ENCODE results near the gene CNTD1. TPM values are rescaled to one million over a fixed set of nuclear protein-coding genes. Genes with fewer than 3 reads are reported as not detected.

The CNTD1 gene
- polyA plus RNA-seq, 2 of the 4 experiments (the other 2 are of a cell fraction): 0.06 to 0.10 TPM

Small RNA genes within 50 kb of the gene (small RNA-seq; reads per million reads assigned to genes)
- gene HMGN2P15 (0 reads per million in 6 experiments), gene MIR6781 (0 to 0.08 (median 0) reads per million in 6 experiments)

Other genes with a start within 250 kb of the CNTD1 start
- 0.40 and 0.49 TPM in 2 replicates for gene HSD17B1, start 245.9 kb upstream of the CNTD1 start, polyA plus RNA-seq (2011; rRNA removed)
- gene HSD17B1, start 245.9 kb upstream of the CNTD1 start, polyA plus RNA-seq (2017; fragmentation: RNase III; extraction: RNeasy Plus Mini Kit Qiagen cat#74134 plus additional on column Dnase treatment): 1.2 to 1.9 TPM (median 1.5 TPM) in 3 replicates
- gene COASY, start 236.7 kb upstream of the CNTD1 start, polyA plus RNA-seq (2011; rRNA removed): 65.4 and 77.5 TPM in 2 replicates
- 103 to 113 TPM (median 112 TPM) in 3 replicates for gene COASY, start 236.7 kb upstream of the CNTD1 start, polyA plus RNA-seq (2017; fragmentation: RNase III; extraction: RNeasy Plus Mini Kit Qiagen cat#74134 plus additional on column Dnase treatment)
- 48.0 and 48.6 TPM in 2 replicates for gene MLX, start 231.8 kb upstream of the CNTD1 start, polyA plus RNA-seq (2011; rRNA removed)
- gene MLX, start 231.8 kb upstream of the CNTD1 start, polyA plus RNA-seq (2017; fragmentation: RNase III; extraction: RNeasy Plus Mini Kit Qiagen cat#74134 plus additional on column Dnase treatment): 46.3 to 48.1 TPM (median 47.0 TPM) in 3 replicates
- 17.8 and 26.1 TPM in 2 replicates for gene PSMC3IP, start 221.1 kb upstream of the CNTD1 start, polyA plus RNA-seq (2011; rRNA removed)
- 37.3 to 40.7 TPM (median 37.9 TPM) in 3 replicates for gene PSMC3IP, start 221.1 kb upstream of the CNTD1 start, polyA plus RNA-seq (2017; fragmentation: RNase III; extraction: RNeasy Plus Mini Kit Qiagen cat#74134 plus additional on column Dnase treatment)
- gene RETREG3, start 189.5 kb upstream of the CNTD1 start, polyA plus RNA-seq (2011; rRNA removed): 28.3 and 45.9 TPM in 2 replicates
- gene RETREG3, start 189.5 kb upstream of the CNTD1 start, polyA plus RNA-seq (2017; fragmentation: RNase III; extraction: RNeasy Plus Mini Kit Qiagen cat#74134 plus additional on column Dnase treatment): 19.4 to 24.2 TPM (median 22.6 TPM) in 3 replicates
- 73.3 and 79.3 TPM in 2 replicates for gene TUBG1, start 189.2 kb upstream of the CNTD1 start, polyA plus RNA-seq (2011; rRNA removed)
- 151 to 161 TPM (median 156 TPM) in 3 replicates for gene TUBG1, start 189.2 kb upstream of the CNTD1 start, polyA plus RNA-seq (2017; fragmentation: RNase III; extraction: RNeasy Plus Mini Kit Qiagen cat#74134 plus additional on column Dnase treatment)
- 14.9 and 18.6 TPM in 2 replicates for gene TUBG2, start 139.6 kb upstream of the CNTD1 start, polyA plus RNA-seq (2011; rRNA removed)
- 27.1 to 36.1 TPM (median 30.6 TPM) in 3 replicates for gene TUBG2, start 139.6 kb upstream of the CNTD1 start, polyA plus RNA-seq (2017; fragmentation: RNase III; extraction: RNeasy Plus Mini Kit Qiagen cat#74134 plus additional on column Dnase treatment)
- 5.3 and 5.5 TPM in 2 replicates for gene PLEKHH3, start 121.9 kb upstream of the CNTD1 start, polyA plus RNA-seq (2011; rRNA removed)
- 12.3 to 15.5 TPM (median 14.0 TPM) in 3 replicates for gene PLEKHH3, start 121.9 kb upstream of the CNTD1 start, polyA plus RNA-seq (2017; fragmentation: RNase III; extraction: RNeasy Plus Mini Kit Qiagen cat#74134 plus additional on column Dnase treatment)
- gene CCR10, start 117.0 kb upstream of the CNTD1 start, polyA plus RNA-seq (2011; rRNA removed): 0.19 and 0.23 TPM in 2 replicates
- 0.59 to 0.73 TPM (median 0.66 TPM) in 3 replicates for gene CCR10, start 117.0 kb upstream of the CNTD1 start, polyA plus RNA-seq (2017; fragmentation: RNase III; extraction: RNeasy Plus Mini Kit Qiagen cat#74134 plus additional on column Dnase treatment)
- 8.2 and 8.8 TPM in 2 replicates for gene CNTNAP1, start 116.3 kb upstream of the CNTD1 start, polyA plus RNA-seq (2011; rRNA removed)
- gene CNTNAP1, start 116.3 kb upstream of the CNTD1 start, polyA plus RNA-seq (2017; fragmentation: RNase III; extraction: RNeasy Plus Mini Kit Qiagen cat#74134 plus additional on column Dnase treatment): 6.3 to 7.1 TPM (median 7.1 TPM) in 3 replicates
- 35.4 and 41.1 TPM in 2 replicates for gene EZH1, start 53.8 kb upstream of the CNTD1 start, polyA plus RNA-seq (2011; rRNA removed)
- 20.1 to 21.7 TPM (median 21.5 TPM) in 3 replicates for gene EZH1, start 53.8 kb upstream of the CNTD1 start, polyA plus RNA-seq (2017; fragmentation: RNase III; extraction: RNeasy Plus Mini Kit Qiagen cat#74134 plus additional on column Dnase treatment)
- 0.49 and 1.2 TPM in 2 replicates for gene RAMP2, start 37.6 kb upstream of the CNTD1 start, polyA plus RNA-seq (2011; rRNA removed)
- gene RAMP2, start 37.6 kb upstream of the CNTD1 start, polyA plus RNA-seq (2017; fragmentation: RNase III; extraction: RNeasy Plus Mini Kit Qiagen cat#74134 plus additional on column Dnase treatment): 0.30 to 1.0 TPM (median 0.87 TPM) in 3 replicates
- 143 and 173 TPM in 2 replicates for gene VPS25, start 25.4 kb upstream of the CNTD1 start, polyA plus RNA-seq (2011; rRNA removed)
- 118 to 132 TPM (median 119 TPM) in 3 replicates for gene VPS25, start 25.4 kb upstream of the CNTD1 start, polyA plus RNA-seq (2017; fragmentation: RNase III; extraction: RNeasy Plus Mini Kit Qiagen cat#74134 plus additional on column Dnase treatment)
- 1.1 and 1.6 TPM in 2 replicates for gene WNK4, start 18.3 kb upstream of the CNTD1 start, polyA plus RNA-seq (2011; rRNA removed)
- 1.3 to 1.5 TPM (median 1.5 TPM) in 3 replicates for gene WNK4, start 18.3 kb upstream of the CNTD1 start, polyA plus RNA-seq (2017; fragmentation: RNase III; extraction: RNeasy Plus Mini Kit Qiagen cat#74134 plus additional on column Dnase treatment)
- gene COA3, start 157 bp upstream of the CNTD1 start, polyA plus RNA-seq (2011; rRNA removed): 126 and 170 TPM in 2 replicates
- gene COA3, start 157 bp upstream of the CNTD1 start, polyA plus RNA-seq (2017; fragmentation: RNase III; extraction: RNeasy Plus Mini Kit Qiagen cat#74134 plus additional on column Dnase treatment): 127 to 131 TPM (median 130 TPM) in 3 replicates
- gene BECN1, start 25.4 kb downstream of the CNTD1 start, polyA plus RNA-seq (2011; rRNA removed): 125 and 138 TPM in 2 replicates
- 98.9 to 103 TPM (median 99.8 TPM) in 3 replicates for gene BECN1, start 25.4 kb downstream of the CNTD1 start, polyA plus RNA-seq (2017; fragmentation: RNase III; extraction: RNeasy Plus Mini Kit Qiagen cat#74134 plus additional on column Dnase treatment)
- gene PSME3, start 34.5 kb downstream of the CNTD1 start, polyA plus RNA-seq (2011; rRNA removed): 220 and 257 TPM in 2 replicates
- gene PSME3, start 34.5 kb downstream of the CNTD1 start, polyA plus RNA-seq (2017; fragmentation: RNase III; extraction: RNeasy Plus Mini Kit Qiagen cat#74134 plus additional on column Dnase treatment): 214 to 241 TPM (median 223 TPM) in 3 replicates
- gene AOC2, start 45.7 kb downstream of the CNTD1 start, polyA plus RNA-seq (2011; rRNA removed): 2.7 and 3.0 TPM in 2 replicates
- gene AOC2, start 45.7 kb downstream of the CNTD1 start, polyA plus RNA-seq (2017; fragmentation: RNase III; extraction: RNeasy Plus Mini Kit Qiagen cat#74134 plus additional on column Dnase treatment): 1.7 to 1.9 TPM (median 1.8 TPM) in 3 replicates
- gene AOC3, start 52.3 kb downstream of the CNTD1 start, polyA plus RNA-seq (2011; rRNA removed): 1.4 and 1.6 TPM in 2 replicates
- 0.79 to 1.1 TPM (median 0.97 TPM) in 3 replicates for gene AOC3, start 52.3 kb downstream of the CNTD1 start, polyA plus RNA-seq (2017; fragmentation: RNase III; extraction: RNeasy Plus Mini Kit Qiagen cat#74134 plus additional on column Dnase treatment)
- not detected in 2 replicates for gene G6PC1, start 101.9 kb downstream of the CNTD1 start, polyA plus RNA-seq (2011; rRNA removed)
- not detected in 3 replicates for gene G6PC1, start 101.9 kb downstream of the CNTD1 start, polyA plus RNA-seq (2017; fragmentation: RNase III; extraction: RNeasy Plus Mini Kit Qiagen cat#74134 plus additional on column Dnase treatment)
- 56.9 and 66.6 TPM in 2 replicates for gene AARSD1, start 165.6 kb downstream of the CNTD1 start, polyA plus RNA-seq (2011; rRNA removed)
- gene AARSD1, start 165.6 kb downstream of the CNTD1 start, polyA plus RNA-seq (2017; fragmentation: RNase III; extraction: RNeasy Plus Mini Kit Qiagen cat#74134 plus additional on column Dnase treatment): 70.7 to 82.0 TPM (median 73.0 TPM) in 3 replicates
- gene PTGES3L, start 181.2 kb downstream of the CNTD1 start, polyA plus RNA-seq (2011; rRNA removed): 1.0 and 1.8 TPM in 2 replicates
- 2.7 to 3.5 TPM (median 3.2 TPM) in 3 replicates for gene PTGES3L, start 181.2 kb downstream of the CNTD1 start, polyA plus RNA-seq (2017; fragmentation: RNase III; extraction: RNeasy Plus Mini Kit Qiagen cat#74134 plus additional on column Dnase treatment)
- 19.1 and 21.4 TPM in 2 replicates for gene RUNDC1, start 181.7 kb downstream of the CNTD1 start, polyA plus RNA-seq (2011; rRNA removed)
- gene RUNDC1, start 181.7 kb downstream of the CNTD1 start, polyA plus RNA-seq (2017; fragmentation: RNase III; extraction: RNeasy Plus Mini Kit Qiagen cat#74134 plus additional on column Dnase treatment): 18.7 to 19.7 TPM (median 19.5 TPM) in 3 replicates
- gene RPL27, start 199.6 kb downstream of the CNTD1 start, polyA plus RNA-seq (2011; rRNA removed): 5,588 and 5,746 TPM in 2 replicates
- 2,894 to 2,977 TPM (median 2,925 TPM) in 3 replicates for gene RPL27, start 199.6 kb downstream of the CNTD1 start, polyA plus RNA-seq (2017; fragmentation: RNase III; extraction: RNeasy Plus Mini Kit Qiagen cat#74134 plus additional on column Dnase treatment)
- gene IFI35, start 207.9 kb downstream of the CNTD1 start, polyA plus RNA-seq (2011; rRNA removed): 20.2 and 21.3 TPM in 2 replicates
- gene IFI35, start 207.9 kb downstream of the CNTD1 start, polyA plus RNA-seq (2017; fragmentation: RNase III; extraction: RNeasy Plus Mini Kit Qiagen cat#74134 plus additional on column Dnase treatment): 10.6 to 12.9 TPM (median 10.8 TPM) in 3 replicates
- gene VAT1, start 223.5 kb downstream of the CNTD1 start, polyA plus RNA-seq (2011; rRNA removed): 167 and 169 TPM in 2 replicates
- gene VAT1, start 223.5 kb downstream of the CNTD1 start, polyA plus RNA-seq (2017; fragmentation: RNase III; extraction: RNeasy Plus Mini Kit Qiagen cat#74134 plus additional on column Dnase treatment): 117 to 153 TPM (median 149 TPM) in 3 replicates
- gene RND2, start 226.4 kb downstream of the CNTD1 start, polyA plus RNA-seq (2011; rRNA removed): 0.19 and 0.33 TPM in 2 replicates
- 0.14 to 0.37 TPM (median 0.28 TPM) in 3 replicates for gene RND2, start 226.4 kb downstream of the CNTD1 start, polyA plus RNA-seq (2017; fragmentation: RNase III; extraction: RNeasy Plus Mini Kit Qiagen cat#74134 plus additional on column Dnase treatment)

All from A549 (cell line).